Measurements from ENCODE around the gene TTI1.

TTI1 gene

DNA sequence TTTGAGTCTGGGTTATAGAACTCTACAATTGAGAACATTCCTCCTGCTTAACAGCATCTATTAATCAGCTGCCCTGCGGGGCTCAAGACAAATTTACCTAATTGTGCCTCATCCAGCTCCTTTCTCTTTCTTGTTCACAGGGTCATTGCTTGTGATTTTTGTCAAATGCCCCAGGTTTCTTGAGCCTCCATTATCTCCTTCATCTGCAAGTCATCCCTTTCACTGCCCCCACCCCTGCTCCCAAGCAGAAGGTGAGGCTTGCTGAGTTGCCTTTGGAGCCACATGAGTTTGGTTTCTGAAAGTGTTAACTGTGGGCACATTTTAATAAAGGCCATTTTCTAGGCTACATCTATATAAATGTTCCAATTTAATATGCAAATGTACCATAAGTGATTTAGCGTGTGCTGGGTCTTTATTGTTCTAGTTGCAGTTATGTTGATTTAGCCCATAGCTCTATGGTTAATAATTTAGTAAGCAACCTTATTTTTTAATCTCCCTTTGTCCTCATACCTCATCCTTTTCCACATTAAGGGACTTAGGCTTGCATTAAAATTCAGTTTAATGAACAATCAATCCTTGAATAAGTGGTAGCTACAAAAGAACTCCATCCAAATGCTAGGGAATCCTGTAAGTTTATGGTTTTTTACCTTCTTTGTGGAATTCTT is 74.3 kb downstream of the TTI1 start:
- DNase-seq, result no peak

GRCh38 chr20:37956107-37956585 is 77.1 kb downstream of the TTI1 start:
- DNase-seq, result no peak

- no peak for DNase-seq
These were observed 77.7 kb downstream of the TTI1 start for GRCh38 chr20:37955511-37955910.

DNA sequence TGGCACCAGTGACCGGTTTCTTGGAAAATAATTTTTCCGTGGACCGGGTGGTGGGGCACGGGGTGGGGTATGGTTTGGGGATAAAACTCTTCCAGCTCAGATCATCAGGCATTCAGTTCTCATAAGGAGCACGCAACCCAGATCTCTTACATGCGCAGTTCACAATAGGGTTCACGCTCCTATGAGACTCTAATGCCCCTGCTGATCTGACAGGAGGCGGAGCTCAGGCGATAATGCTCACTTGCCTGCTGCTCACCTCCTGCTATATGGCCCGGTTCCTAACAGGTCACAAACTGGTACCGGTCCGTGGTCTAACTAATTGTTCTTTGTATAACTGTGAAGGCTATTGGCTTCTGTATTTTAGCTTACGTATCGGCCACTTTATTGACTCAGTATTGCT is 78.6 kb downstream of the TTI1 start:
- DNase-seq, result no peak

DNA sequence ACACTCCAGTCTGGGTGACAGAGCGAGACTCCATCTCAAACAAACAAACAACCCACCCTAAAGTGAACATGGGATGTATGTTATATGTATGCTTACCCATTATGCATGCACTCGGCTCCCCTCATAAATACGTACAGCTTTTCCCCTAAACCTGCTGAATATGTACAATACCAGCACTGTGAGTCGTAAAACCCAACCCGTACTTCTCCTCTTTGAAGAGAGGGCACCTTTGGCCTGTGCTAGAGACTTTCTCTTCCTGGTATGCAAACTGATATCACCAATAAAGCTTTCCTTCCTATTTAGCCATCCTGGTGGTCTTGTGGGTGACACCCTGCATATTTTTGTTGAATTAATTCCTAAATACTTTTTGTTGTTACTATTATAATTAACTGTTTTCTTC is 79.1 kb downstream of the TTI1 start:
- DNase-seq, result no peak

GRCh38 chr20:37948956-37949355 is 84.3 kb downstream of the TTI1 start:
- no peak for DNase-seq

DNA sequence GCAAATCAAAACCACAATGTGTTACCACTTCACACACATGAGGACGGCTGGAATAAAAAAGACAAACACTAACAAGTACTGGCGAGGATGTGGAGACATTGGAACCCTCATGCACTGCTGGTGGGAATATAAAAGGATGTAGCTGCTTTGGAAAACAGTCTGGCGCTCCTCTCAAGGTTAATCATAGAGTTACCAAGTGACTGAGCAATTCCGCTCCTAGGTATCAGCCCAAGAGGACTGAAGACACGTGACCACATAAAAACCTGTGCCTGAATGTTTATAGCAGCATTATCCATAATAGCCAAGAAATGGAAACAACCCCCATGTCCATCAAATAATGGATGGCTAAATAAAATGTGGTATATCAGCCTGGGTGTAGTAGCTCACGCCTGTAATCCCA is 85.3 kb downstream of the TTI1 start:
- DNase-seq, result no peak

GRCh38 chr20:37946946-37947345 is 86.3 kb downstream of the TTI1 start:
- DNase-seq, result no peak

- DNase-seq, result no peak
These were observed 88.1 kb downstream of the TTI1 start for GRCh38 chr20:37945091-37945547.

DNA sequence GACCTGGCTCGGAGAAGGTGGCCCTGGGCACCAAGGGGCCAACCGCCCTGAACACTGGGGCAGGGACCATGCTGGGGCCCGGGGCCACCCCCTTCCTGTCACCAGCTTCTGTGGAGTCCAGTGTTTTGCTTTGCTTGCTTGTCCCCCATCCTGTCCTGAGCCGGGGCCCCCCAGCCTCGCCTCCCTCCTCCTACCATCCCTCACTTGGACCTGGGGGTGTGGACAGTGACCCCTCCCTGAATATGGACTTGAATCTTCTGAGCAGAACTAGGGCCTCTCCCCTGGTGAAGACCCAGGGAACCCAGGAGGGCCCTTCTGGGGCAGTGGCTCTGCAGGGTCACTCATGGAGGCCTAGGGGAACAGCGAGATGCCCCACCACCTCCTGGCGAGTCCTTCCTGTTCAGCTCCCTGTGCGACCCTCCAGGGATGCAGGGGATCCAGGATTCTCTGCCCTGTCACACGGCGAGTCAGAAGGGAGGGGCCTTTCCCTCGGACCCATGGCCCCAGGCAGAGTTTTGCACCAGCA is 88.7 kb downstream of the TTI1 start:
- no peak for DNase-seq

GRCh38 chr20:37943501-37944455 is 89.5 kb downstream of the TTI1 start:
- no peak for DNase-seq

- DNase-seq, result no peak
These were observed 90.2 kb downstream of the TTI1 start for GRCh38 chr20:37943033-37943432.

- DNase-seq, result no peak
These were observed 91.3 kb downstream of the TTI1 start for GRCh38 chr20:37941992-37942391.

DNA sequence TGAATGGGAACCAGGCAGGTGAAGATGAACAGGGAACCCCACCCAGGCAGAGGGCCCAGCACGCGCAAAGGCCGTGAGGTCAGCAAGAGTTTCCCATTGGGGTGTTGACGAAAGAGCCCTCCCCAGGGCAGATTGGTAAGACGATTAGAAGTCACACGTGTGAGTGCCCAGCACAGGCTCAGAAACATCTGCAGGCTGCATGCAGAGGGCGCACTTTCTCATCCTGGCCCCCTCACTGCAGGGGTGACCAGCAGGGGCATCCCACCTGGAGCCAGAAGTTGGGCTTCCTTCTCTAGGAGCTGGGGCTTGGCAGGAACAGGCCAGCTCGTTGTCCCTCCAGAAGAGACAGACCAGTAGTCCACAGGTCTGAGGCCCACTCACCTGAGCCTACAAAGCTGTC is 91.9 kb downstream of the TTI1 start:
- DNase-seq, result no peak

GRCh38 chr20:37940858-37941257 is 92.4 kb downstream of the TTI1 start:
- no peak for DNase-seq

GRCh38 chr20:37939701-37940560 is 93.3 kb downstream of the TTI1 start:
- DNase-seq, result no peak

DNA sequence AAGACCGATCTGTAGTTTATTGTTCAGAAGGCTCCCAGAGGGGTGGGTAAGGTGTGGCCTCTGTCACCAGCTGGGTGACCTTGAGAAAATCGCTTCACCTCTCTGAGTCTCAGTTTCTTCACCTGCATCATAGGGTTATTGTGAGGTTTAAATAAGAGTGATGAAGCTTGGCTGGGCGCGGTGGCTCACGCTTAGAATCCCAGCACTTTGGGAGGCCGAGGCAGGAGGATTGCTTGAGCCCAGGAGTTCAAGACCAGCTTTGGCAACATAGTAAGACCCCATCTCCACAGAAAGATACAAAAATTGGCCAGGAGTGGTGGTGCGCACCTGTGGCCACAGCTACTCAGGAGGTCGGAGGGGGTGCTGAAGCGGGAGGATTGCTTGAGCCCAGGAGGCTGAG is 94.3 kb downstream of the TTI1 start:
- no peak for DNase-seq

DNA sequence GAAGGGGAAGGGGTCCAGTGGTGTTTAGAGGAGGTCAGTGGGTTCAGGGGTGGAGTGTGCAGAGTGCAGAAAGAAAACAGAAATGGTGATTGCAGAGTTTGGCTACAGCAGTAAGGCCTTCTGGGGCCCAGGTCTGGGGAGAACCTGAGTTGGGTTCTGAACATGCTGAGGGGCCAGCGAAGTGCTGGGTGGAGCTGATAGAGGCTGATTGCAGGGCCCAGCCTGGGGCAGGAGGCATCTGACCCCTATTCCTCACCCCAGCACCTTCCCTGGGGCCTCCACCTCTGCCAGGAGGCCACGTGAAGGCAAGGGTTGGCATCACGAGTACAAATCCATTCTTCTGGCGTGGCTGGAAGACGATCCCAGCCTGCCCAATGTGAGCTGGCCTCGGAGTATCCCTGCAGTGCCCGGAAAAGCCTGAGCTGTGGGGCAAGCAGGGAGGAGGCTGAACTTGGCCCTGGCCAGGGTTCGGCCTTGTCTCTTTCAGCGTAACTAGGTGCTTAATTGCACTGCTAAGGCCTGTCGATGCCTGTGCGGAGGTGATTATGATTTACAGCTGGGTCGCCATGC is 95.0 kb downstream of the TTI1 start:
- DNase-seq, result no peak

- no peak for DNase-seq
These were observed 95.6 kb downstream of the TTI1 start for GRCh38 chr20:37937686-37938085.

- DNase-seq, result no peak
These were observed 96.8 kb downstream of the TTI1 start for GRCh38 chr20:37936451-37936850.

GRCh38 chr20:37936041-37936440 is 97.2 kb downstream of the TTI1 start:
- no peak for DNase-seq

- DNase-seq, result no peak
These were observed 97.8 kb downstream of the TTI1 start for GRCh38 chr20:37935435-37935834.

All from kidney glomerular epithelial cell (primary cell).